Neural cell (in vitro differentiated cells): ENCODE data around the gene TSHR. TPM values are rescaled to one million over a fixed set of nuclear protein-coding genes. Genes with fewer than 3 reads are reported as not detected.

Experiments used
- H2AFZ ChIP-seq: fragments of 200-600, 300-800 bp; sonication (generic), shearing (Covaris generic); 2 replicates; pipeline ENCODE4 v1.6.0; 2014; ENCODE audit warnings: low read depth, mild to moderate bottlenecking, antibody characterized with exemption, low read length, moderate library complexity
- H3F3A ChIP-seq: fragments of 200-600 bp; shearing (Covaris generic); 2 replicates; pipeline ENCODE4 v1.6.1; 2016; ENCODE audit warnings: mild to moderate bottlenecking, moderate library complexity, mixed read lengths, antibody characterized with exemption, low read length; ENCODE audit not compliant: insufficient read depth, poor library complexity, severe bottlenecking
- H3K27ac ChIP-seq: fragments of 200-600, 300-800 bp; sonication (generic), shearing (Covaris generic); 2 replicates; pipeline ENCODE4 v1.5.1; 2014; ENCODE audit warnings: mild to moderate bottlenecking, low read length, moderate library complexity
- H3K27me3 ChIP-seq: fragments of 300-800, 200-600 bp; sonication (generic), shearing (Covaris generic); 2 replicates; pipeline ENCODE4 v1.6.0; 2014; ENCODE audit warnings: mild to moderate bottlenecking, low read depth, low read length, moderate library complexity; ENCODE audit not compliant: insufficient read depth
- H3K36me3 ChIP-seq: fragments of 300-800, 200-600 bp; sonication (generic), shearing (Covaris generic); 2 replicates; pipeline ENCODE4 v1.5.1; 2014; ENCODE audit warnings: mild to moderate bottlenecking, antibody characterized with exemption, low read length, moderate library complexity; ENCODE audit not compliant: insufficient read depth
- H3K4me2 ChIP-seq: fragments of 300-800, 200-600 bp; sonication (generic), shearing (Covaris generic); 2 replicates; pipeline ENCODE4 v1.6.0; 2014; ENCODE audit warnings: mild to moderate bottlenecking, low read length
- H3K4me3 ChIP-seq: fragments of 300-800, 200-600 bp; sonication (generic), shearing (Covaris generic); 2 replicates; pipeline ENCODE4 v1.5.1; 2014; ENCODE audit warnings: mild to moderate bottlenecking, low read length, moderate library complexity
- H3K79me2 ChIP-seq: fragments of 200-600 bp; shearing (Covaris generic); replicated peaks from 2 replicates; pipeline ENCODE4 v1.6.0; 2014; ENCODE audit warnings: mild to moderate bottlenecking, low read length, moderate library complexity; ENCODE audit not compliant: insufficient read depth
- H3K9ac ChIP-seq: fragments of 300-800, 200-600 bp; sonication (generic), shearing (Covaris generic); 2 replicates; pipeline ENCODE4 v1.6.1; 2016; ENCODE audit warnings: mild to moderate bottlenecking, low read length, mixed read lengths
- H3K9me2 ChIP-seq: fragments of 200-600 bp; shearing (Covaris generic); 2 replicates; pipeline ENCODE4 v1.6.1; 2016; ENCODE audit warnings: mild to moderate bottlenecking, low read length, mixed read lengths; ENCODE audit not compliant: insufficient read depth
- H3K9me3 ChIP-seq: fragments of 200-600, 300-800 bp; sonication (generic), shearing (Covaris generic); 2 replicates; pipeline ENCODE4 v1.6.1; 2016; ENCODE audit warnings: mild to moderate bottlenecking, mixed run types, low read length, moderate library complexity, mixed read lengths
- H4K20me1 ChIP-seq: fragments of 200-600 bp; shearing (Covaris generic); 2 replicates; pipeline ENCODE4 v1.6.1; 2016; ENCODE audit warnings: mild to moderate bottlenecking, mixed run types; ENCODE audit not compliant: insufficient read depth
- CTCF ChIP-seq: fragments of 450-650 bp; IDR thresholded peaks from 2 replicates; pipeline ENCODE4 v1.5.1; 2014; ENCODE audit warnings: antibody characterized with exemption, mild to moderate bottlenecking, moderate library complexity; ENCODE audit not compliant: poor library complexity, severe bottlenecking
- EP300 ChIP-seq: fragments of 450-650 bp; conservative IDR thresholded peaks from 2 replicates; pipeline ENCODE4 v1.6.1; 2014; ENCODE audit warnings: antibody characterized with exemption, mild to moderate bottlenecking, moderate library complexity; ENCODE audit not compliant: poor library complexity, severe bottlenecking
- EZH2 ChIP-seq: fragments of 200-600, 300-800 bp; shearing (Covaris generic), sonication (generic); IDR thresholded peaks from 2 replicates; pipeline ENCODE4 v1.6.1; 2014; ENCODE audit warnings: antibody characterized with exemption, low read length, borderline replicate concordance, mild to moderate bottlenecking; ENCODE audit not compliant: insufficient read depth, poor library complexity, severe bottlenecking
- MXI1 ChIP-seq: fragments of 450-650 bp; conservative IDR thresholded peaks from 2 replicates; pipeline ENCODE4 v1.6.1; 2014; ENCODE audit warnings: antibody characterized with exemption, mild to moderate bottlenecking; ENCODE audit not compliant: poor library complexity, severe bottlenecking
- POLR2AphosphoS5 ChIP-seq: IDR thresholded peaks from 2 replicates; pipeline ENCODE4 v1.6.1; 2012
- RAD21 ChIP-seq: fragments of 450-650 bp; conservative IDR thresholded peaks from 2 replicates; pipeline ENCODE4 v1.6.1; 2014; ENCODE audit warnings: antibody characterized with exemption, mild to moderate bottlenecking, moderate library complexity
- REST ChIP-seq: IDR thresholded peaks from 2 replicates; pipeline ENCODE4 v1.6.1; 2012; ENCODE audit warnings: borderline replicate concordance
- SMC3 ChIP-seq: fragments of 450-650 bp; conservative IDR thresholded peaks from 2 replicates; pipeline ENCODE4 v1.6.1; 2014; ENCODE audit warnings: antibody characterized with exemption, mild to moderate bottlenecking, moderate library complexity; ENCODE audit not compliant: poor library complexity
- TAF1 ChIP-seq: IDR thresholded peaks from 2 replicates; pipeline ENCODE4 v1.6.1; 2012; ENCODE audit warnings: low read depth
- polyA plus RNA-seq: library from polyadenylated mRNA; depleted of rRNA; stranded (reverse); fragments of >200 nt; gene quantifications from 2 replicates; pipeline ENCODE4 v1.2.3, GENCODE V29; 2014

TSHR gene
- polyA plus RNA-seq, 1 donor from 2014 or later = not detected

GRCh38 chr14:81023095-81023710 is 67.8 kb downstream of the TSHR start:
- H3K9me2 ChIP-seq = no peaks in the 10 kb centered on the region
- no peaks in the 10 kb centered on the region for H3F3A ChIP-seq
- TF ChIP-seq CTCF (no peak), EZH2 (no peak), RAD21 (no peak), MXI1 (no peak), TAF1 (no peak), SMC3 (no peak), REST (no peak), POLR2AphosphoS5 (no peak), EP300 (no peak)

GRCh38 chr14:81028461-81028860 is 73.0 kb downstream of the TSHR start:
- Histone ChIP-seq H3K36me3 (no peaks in the 10 kb centered on the region), H3K9me2 (no peaks in the 10 kb centered on the region), H3K9me3 (no peaks in the 10 kb centered on the region), H4K20me1 (no peaks in the 10 kb centered on the region), H3F3A (no peaks in the 10 kb centered on the region), H3K27me3 (no peaks in the 10 kb centered on the region), H2AFZ (no peak overlapping the region), H3K4me2 (no peak overlapping the region), H3K9ac (no peak overlapping the region), H3K27ac (no peak overlapping the region), H3K4me3 (no peak overlapping the region), H3K79me2 (no peaks in the 10 kb centered on the region)
- TF ChIP-seq POLR2AphosphoS5 = no peak
- no peak for TF ChIP-seq CTCF
- TF ChIP-seq MXI1 = no peak
- TF ChIP-seq EP300 = no peak
- no peak for TF ChIP-seq TAF1
- no peak for TF ChIP-seq RAD21
- no peak for TF ChIP-seq EZH2
- no peak for TF ChIP-seq SMC3
- no peak for TF ChIP-seq REST

More at GRCh38 chr14:81023095-81023710, 67.8 kb downstream of the TSHR start:
- Histone ChIP-seq H3K27ac (no peak overlapping the region), H3K79me2 (no peaks in the 10 kb centered on the region), H3K9me3 (no peaks in the 10 kb centered on the region), H3K4me3 (no peak overlapping the region), H3K27me3 (no peaks in the 10 kb centered on the region), H3K9ac (no peak overlapping the region), H3K4me2 (no peak overlapping the region), H3K36me3 (no peaks in the 10 kb centered on the region), H4K20me1 (no peaks in the 10 kb centered on the region), H2AFZ (no peak overlapping the region)
